Mononuclear cell (primary cell): ENCODE results near the gene MPI. TPM values are rescaled to one million over a fixed set of nuclear protein-coding genes. Genes with fewer than 3 reads are reported as not detected.
"Not testable (repeated sequence)": the region's sequence is repeated elsewhere in the genome, so short reads cannot be mapped to it uniquely, and the experiment has no call there.

Experiments used
- H3K27me3 ChIP-seq: 2 replicates; pipeline ENCODE4 v1.6.0; 2011; ENCODE audit warnings: low read length, control low read depth; ENCODE audit not compliant: insufficient read depth
- H3K4me1 ChIP-seq: 2 replicates; pipeline ENCODE4 v1.5.1; 2011; ENCODE audit warnings: mild to moderate bottlenecking, low read length, control low read depth; ENCODE audit not compliant: insufficient read depth
- H3K4me3 ChIP-seq: 2 replicates; pipeline ENCODE4 v1.5.1; 2011; ENCODE audit warnings: mild to moderate bottlenecking, low read length, moderate library complexity
- H3K9me3 ChIP-seq: 2 replicates; pipeline ENCODE4 v1.5.1; 2011; ENCODE audit warnings: low read depth, mild to moderate bottlenecking, control low read depth, low read length
- total RNA-seq: library from RNA; depleted of rRNA; stranded (reverse); fragments of >200 nt; gene quantifications from one replicate; pipeline ENCODE4 v1.2.3, GENCODE V29; 2012

Gene MPI
- total RNA-seq, 1 donor, result 26.0 TPM

GRCh38 chr15:74894383-74894782 lies 4.5 kb downstream of the MPI start:
- peaks cover 33% of the 10 kb centered on the region for H3K4me1 ChIP-seq
- H3K9me3 ChIP-seq, H3K4me3 ChIP-seq, H3K27me3 ChIP-seq: not testable (repeated sequence)

DNA sequence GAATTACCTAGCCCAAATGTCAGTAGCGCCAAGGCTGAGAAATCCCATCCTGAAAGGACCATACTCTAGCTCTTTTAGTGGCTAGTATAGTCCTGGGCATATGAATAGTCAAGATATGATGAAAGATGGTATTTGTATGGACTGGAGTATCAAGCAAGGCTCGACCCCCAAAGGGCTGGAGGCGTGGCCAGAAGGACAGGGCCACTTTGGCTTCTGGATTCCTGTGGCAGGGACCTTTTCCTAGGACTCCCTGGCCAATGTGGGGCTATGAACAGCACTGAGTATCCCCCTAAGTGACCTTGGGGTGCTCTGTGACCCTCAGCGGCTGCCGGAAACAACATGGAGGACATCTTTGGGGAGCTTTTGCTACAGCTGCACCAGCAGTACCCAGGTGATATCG lies 6.0 kb downstream of the MPI start:
- H3K4me3 ChIP-seq, result no peak overlapping the region

GRCh38 chr15:74896316-74896715 lies 6.5 kb downstream of the MPI start:
- Histone ChIP-seq H3K4me1 (peaks cover 21% of the 10 kb centered on the region), H3K27me3 (no peaks in the 10 kb centered on the region), H3K4me3 (no peak overlapping the region), H3K9me3 (no peaks in the 10 kb centered on the region)

More for the DNA sequence above, 6.0 kb downstream of the MPI start:
- H3K27me3 ChIP-seq, result no peaks in the 10 kb centered on the region
- peaks cover 21% of the 10 kb centered on the region for H3K4me1 ChIP-seq
- no peaks in the 10 kb centered on the region for H3K9me3 ChIP-seq

GRCh38 chr15:74897300-74897701 lies 7.5 kb downstream of the MPI start:
- Histone ChIP-seq H3K9me3 (no peaks in the 10 kb centered on the region), H3K4me1 (peaks cover 28% of the 10 kb centered on the region), H3K27me3 (no peaks in the 10 kb centered on the region), H3K4me3 (no peak overlapping the region)

DNA sequence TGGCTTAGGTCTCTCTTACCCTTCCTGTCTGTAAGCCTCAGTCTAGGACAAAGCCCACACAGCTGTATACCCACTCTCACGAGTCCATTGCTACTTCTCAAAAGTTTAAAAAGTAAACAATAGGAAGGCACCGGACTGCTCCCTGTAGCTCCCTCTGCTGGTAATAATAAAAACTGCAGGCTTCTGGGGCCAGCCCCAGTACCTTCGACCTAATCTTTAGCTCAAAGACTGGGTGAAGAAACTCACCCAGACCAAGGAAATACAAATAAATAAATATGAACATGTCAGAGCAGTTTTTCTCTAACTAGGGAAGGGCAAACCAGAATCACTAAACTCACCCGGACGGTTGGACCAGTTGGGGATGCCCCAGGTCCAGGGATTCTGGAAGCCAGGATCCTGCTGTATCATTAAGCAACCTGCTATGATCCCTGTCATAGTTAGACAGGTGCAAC lies 11.8 kb downstream of the MPI start:
- H3K27me3 ChIP-seq, result no peaks in the 10 kb centered on the region
- H3K4me3 ChIP-seq, result no peak overlapping the region
- no peaks in the 10 kb centered on the region for H3K9me3 ChIP-seq
- H3K4me1 ChIP-seq, result peaks cover 31% of the 10 kb centered on the region

GRCh38 chr15:74902295-74903075 lies 12.6 kb downstream of the MPI start:
- H3K4me3 ChIP-seq, result no peak overlapping the region
- H3K4me1 ChIP-seq, result peaks cover 35% of the 10 kb centered on the region
- no peaks in the 10 kb centered on the region for H3K9me3 ChIP-seq
- no peaks in the 10 kb centered on the region for H3K27me3 ChIP-seq

DNA sequence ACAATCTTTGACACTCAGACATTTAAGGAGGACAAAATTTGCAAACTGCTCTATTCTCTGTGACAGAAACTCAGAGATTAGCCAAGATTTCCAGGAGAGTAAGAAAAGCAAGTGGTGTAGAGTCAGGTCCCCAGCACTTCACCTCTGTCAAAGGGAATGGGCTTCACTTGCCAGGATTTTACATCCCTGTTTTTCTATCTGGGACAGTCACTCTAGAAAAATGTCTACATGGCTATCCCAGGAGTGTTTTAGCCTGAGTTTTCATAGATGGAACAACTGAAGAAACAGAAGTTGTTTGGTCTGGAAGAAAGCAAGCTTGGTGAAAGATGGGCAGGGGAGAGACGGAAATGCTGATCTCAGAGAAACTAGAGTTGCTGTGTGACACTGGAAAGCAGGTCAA lies 13.8 kb downstream of the MPI start:
- Histone ChIP-seq H3K4me3 (no peak overlapping the region), H3K27me3 (no peaks in the 10 kb centered on the region), H3K4me1 (peaks cover 37% of the 10 kb centered on the region), H3K9me3 (no peaks in the 10 kb centered on the region)

GRCh38 chr15:74904190-74904805 lies 14.5 kb downstream of the MPI start:
- H3K9me3 ChIP-seq, result no peaks in the 10 kb centered on the region
- H3K4me3 ChIP-seq, result no peak overlapping the region
- no peaks in the 10 kb centered on the region for H3K27me3 ChIP-seq
- peaks cover 37% of the 10 kb centered on the region for H3K4me1 ChIP-seq

GRCh38 chr15:74906067-74906449 lies 16.2 kb downstream of the MPI start:
- no peaks in the 10 kb centered on the region for H3K27me3 ChIP-seq
- peak overlapping the region; percentile 82 for H3K4me3 ChIP-seq
- no peaks in the 10 kb centered on the region for H3K9me3 ChIP-seq
- H3K4me1 ChIP-seq, result peaks cover 36% of the 10 kb centered on the region

GRCh38 chr15:74906450-74907162 lies 16.8 kb downstream of the MPI start, which contains the start of gene FAM219B:
TSS of gene FAM219B (minus strand) at chr15:74906851. CDS start at chr15:74906800, 51 bp downstream.
- Histone ChIP-seq H3K4me3 (peak within 1 kb of the TSS; percentile 82), H3K9me3 (no peaks in the 10 kb centered on the region), H3K27me3 (no peaks in the 10 kb centered on the region), H3K4me1 (peaks cover 31% of the 10 kb centered on the region)

- H3K4me1 ChIP-seq, result peaks cover 27% of the 10 kb centered on the region
- no peaks in the 10 kb centered on the region for H3K9me3 ChIP-seq
- H3K4me3 ChIP-seq, result peak overlapping the region; percentile 82
- H3K27me3 ChIP-seq, result no peaks in the 10 kb centered on the region
Observed at GRCh38 chr15:74907163-74907870, 17.5 kb downstream of the MPI start.

DNA sequence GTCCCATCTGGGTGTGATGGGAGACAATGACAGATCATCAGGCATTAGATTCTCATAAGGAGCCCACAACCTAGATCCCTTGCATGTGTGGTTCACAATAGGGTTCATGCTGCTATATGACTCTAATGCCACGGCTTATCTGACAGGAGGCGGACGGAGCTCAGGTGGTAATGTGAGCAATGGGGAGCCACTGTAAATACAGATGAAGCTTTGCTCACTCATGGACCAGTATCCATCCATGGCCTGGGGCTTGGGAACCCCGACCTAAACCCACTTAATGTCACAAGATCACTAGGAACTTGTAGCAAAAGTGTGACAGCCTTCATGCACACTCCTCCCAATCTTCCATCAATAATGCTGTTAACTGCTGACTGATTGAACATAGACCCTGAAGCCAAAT lies 18.8 kb downstream of the MPI start:
- H3K9me3 ChIP-seq, result no peaks in the 10 kb centered on the region
- H3K27me3 ChIP-seq, result no peaks in the 10 kb centered on the region
- peaks cover 21% of the 10 kb centered on the region for H3K4me1 ChIP-seq
- no peak overlapping the region for H3K4me3 ChIP-seq

DNA sequence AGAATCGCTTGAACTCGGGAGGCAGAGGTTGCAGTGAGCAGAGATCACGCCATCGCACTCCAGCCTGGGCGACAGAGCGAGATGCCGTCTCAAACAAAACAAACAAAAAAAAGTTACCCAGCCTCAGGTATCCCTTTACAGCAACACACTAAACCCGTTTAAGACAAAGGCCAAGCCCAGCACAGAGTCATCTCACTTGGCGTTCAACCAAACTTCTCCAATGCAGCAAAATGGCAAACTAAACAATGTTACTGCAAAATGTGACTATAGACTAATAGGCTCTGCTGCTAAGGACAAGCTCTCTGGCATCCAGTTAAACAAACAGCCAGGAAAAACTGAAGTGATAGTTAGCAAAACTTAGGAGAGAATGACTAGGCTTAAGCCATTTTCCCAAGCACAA lies 23.2 kb downstream of the MPI start:
- Histone ChIP-seq H3K9me3 (no peaks in the 10 kb centered on the region), H3K4me1 (no peaks in the 10 kb centered on the region), H3K4me3 (no peak overlapping the region), H3K27me3 (no peaks in the 10 kb centered on the region)

GRCh38 chr15:74913799-74914198 lies 24.0 kb downstream of the MPI start:
- H3K9me3 ChIP-seq, H3K4me3 ChIP-seq, H3K27me3 ChIP-seq, H3K4me1 ChIP-seq: not testable (repeated sequence)

- H3K27me3 ChIP-seq, result no peaks in the 10 kb centered on the region
- H3K9me3 ChIP-seq, result no peaks in the 10 kb centered on the region
Observed at GRCh38 chr15:74917676-74918075, 27.8 kb downstream of the MPI start.

More at GRCh38 chr15:74917676-74918075, 27.8 kb downstream of the MPI start:
- Histone ChIP-seq H3K4me1 (peaks cover 5% of the 10 kb centered on the region), H3K4me3 (no peak overlapping the region)
